ENCODE data around the gene NEK3.

DNA sequence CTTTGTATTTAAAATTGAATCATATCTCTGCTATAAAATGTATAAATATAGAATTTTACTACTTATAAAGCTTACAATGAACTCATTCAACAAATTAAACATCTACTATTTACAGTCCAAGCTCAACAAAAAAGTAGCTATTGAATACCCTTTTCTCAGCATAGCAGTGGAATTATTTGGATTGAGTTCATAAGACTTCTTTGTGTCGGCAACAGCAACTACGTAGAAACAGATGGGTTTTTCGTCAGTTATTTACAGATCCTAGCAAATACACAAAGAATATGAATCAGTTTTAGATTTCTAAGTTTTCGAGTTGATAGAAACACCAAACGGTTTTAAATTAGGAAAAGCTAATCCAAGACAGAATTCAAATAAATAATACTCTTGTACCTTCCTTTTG lies 10.4 kb upstream of the NEK3 start:
- TF ChIP-seq, protein P1, sequence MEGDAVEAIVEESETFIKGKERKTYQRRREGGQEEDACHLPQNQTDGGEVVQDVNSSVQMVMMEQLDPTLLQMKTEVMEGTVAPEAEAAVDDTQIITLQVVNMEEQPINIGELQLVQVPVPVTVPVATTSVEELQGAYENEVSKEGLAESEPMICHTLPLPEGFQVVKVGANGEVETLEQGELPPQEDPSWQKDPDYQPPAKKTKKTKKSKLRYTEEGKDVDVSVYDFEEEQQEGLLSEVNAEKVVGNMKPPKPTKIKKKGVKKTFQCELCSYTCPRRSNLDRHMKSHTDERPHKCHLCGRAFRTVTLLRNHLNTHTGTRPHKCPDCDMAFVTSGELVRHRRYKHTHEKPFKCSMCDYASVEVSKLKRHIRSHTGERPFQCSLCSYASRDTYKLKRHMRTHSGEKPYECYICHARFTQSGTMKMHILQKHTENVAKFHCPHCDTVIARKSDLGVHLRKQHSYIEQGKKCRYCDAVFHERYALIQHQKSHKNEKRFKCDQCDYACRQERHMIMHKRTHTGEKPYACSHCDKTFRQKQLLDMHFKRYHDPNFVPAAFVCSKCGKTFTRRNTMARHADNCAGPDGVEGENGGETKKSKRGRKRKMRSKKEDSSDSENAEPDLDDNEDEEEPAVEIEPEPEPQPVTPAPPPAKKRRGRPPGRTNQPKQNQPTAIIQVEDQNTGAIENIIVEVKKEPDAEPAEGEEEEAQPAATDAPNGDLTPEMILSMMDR (IDR thresholded peaks at IDR 0.05), result no peak
- no peak for TF ChIP-seq EP300 (IDR thresholded peaks at IDR 0.05)
- TF ChIP-seq POLR2A (IDR thresholded peaks at IDR 0.05), result no peak

Data from stomach (tissue), 4 donors.